Measurements from ENCODE around the gene PI4KA.
"Not testable (repeated sequence)": the region's sequence is repeated elsewhere in the genome, so short reads cannot be mapped to it uniquely, and the experiment has no call there.

Gene PI4KA

DNA sequence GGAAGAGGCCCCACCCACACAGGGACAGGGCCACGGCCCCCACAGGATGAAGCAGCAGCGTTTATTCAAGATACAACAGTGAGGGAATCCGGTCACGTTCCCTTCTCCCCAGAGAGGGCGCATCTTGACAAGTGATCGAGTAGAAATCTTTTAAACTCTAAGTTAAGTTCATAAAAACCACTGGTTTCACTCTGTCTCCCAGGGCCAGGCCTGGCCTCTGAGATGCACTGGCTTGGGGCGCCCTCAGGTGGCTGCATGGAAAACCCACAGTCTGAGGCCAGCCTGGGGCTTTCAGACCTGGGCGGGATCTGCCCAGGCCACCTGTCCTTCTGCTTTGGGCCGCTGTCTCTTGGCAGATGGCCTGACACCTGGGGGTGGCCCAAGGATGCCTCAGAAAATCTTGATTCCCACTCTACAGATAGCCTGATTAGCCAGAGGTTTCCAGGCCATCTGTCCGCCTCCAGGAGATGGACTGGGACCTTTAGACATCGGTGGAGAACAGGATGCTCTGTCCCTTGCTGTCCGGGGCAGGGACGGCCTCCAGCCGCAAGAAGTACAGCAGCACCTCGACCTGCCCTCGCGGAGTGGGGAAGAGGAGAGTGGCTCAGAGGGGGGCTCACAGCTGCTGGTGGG, 161.0 kb downstream of the PI4KA start:
- H3K4me1 ChIP-seq; H3K9me3 ChIP-seq; H3K36me3 ChIP-seq; H3K27me3 ChIP-seq; H3K4me3 ChIP-seq (ENCODE audit: low read depth, low read length): not testable (repeated sequence)
- TF ChIP-seq, protein P1, sequence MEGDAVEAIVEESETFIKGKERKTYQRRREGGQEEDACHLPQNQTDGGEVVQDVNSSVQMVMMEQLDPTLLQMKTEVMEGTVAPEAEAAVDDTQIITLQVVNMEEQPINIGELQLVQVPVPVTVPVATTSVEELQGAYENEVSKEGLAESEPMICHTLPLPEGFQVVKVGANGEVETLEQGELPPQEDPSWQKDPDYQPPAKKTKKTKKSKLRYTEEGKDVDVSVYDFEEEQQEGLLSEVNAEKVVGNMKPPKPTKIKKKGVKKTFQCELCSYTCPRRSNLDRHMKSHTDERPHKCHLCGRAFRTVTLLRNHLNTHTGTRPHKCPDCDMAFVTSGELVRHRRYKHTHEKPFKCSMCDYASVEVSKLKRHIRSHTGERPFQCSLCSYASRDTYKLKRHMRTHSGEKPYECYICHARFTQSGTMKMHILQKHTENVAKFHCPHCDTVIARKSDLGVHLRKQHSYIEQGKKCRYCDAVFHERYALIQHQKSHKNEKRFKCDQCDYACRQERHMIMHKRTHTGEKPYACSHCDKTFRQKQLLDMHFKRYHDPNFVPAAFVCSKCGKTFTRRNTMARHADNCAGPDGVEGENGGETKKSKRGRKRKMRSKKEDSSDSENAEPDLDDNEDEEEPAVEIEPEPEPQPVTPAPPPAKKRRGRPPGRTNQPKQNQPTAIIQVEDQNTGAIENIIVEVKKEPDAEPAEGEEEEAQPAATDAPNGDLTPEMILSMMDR (IDR thresholded peaks at IDR 0.05; ENCODE audit: low read depth, low read length) = peak; percentile 65
- peak; percentile 76 for DNase-seq

GRCh38 chr22:20696056-20696455, 162.6 kb downstream of the PI4KA start:
- not testable (repeated sequence) for H3K27me3 ChIP-seq; H3K4me3 ChIP-seq (ENCODE audit: low read depth, low read length); DNase-seq

GRCh38 chr22:20695205-20695604, 163.4 kb downstream of the PI4KA start:
- DNase-seq; H3K36me3 ChIP-seq; H3K4me3 ChIP-seq (ENCODE audit: low read depth, low read length); H3K4me1 ChIP-seq; H3K27me3 ChIP-seq; H3K9me3 ChIP-seq: not testable (repeated sequence)

More at GRCh38 chr22:20696056-20696455, 162.6 kb downstream of the PI4KA start:
- not testable (repeated sequence) for H3K4me1 ChIP-seq, H3K9me3 ChIP-seq, H3K36me3 ChIP-seq

GRCh38 chr22:20694256-20694655, 164.4 kb downstream of the PI4KA start:
- H3K27me3 ChIP-seq; DNase-seq; H3K4me1 ChIP-seq; H3K9me3 ChIP-seq; H3K4me3 ChIP-seq (ENCODE audit: low read depth, low read length); H3K36me3 ChIP-seq: not testable (repeated sequence)

- not testable (repeated sequence) for H3K27me3 ChIP-seq; DNase-seq; H3K9me3 ChIP-seq; H3K4me1 ChIP-seq; H3K36me3 ChIP-seq; H3K4me3 ChIP-seq (ENCODE audit: low read depth, low read length)
Observed at GRCh38 chr22:20692926-20693325, 165.7 kb downstream of the PI4KA start.

GRCh38 chr22:20690586-20691317, 167.9 kb downstream of the PI4KA start:
- not testable (repeated sequence) for H3K4me3 ChIP-seq (ENCODE audit: low read depth, low read length); H3K9me3 ChIP-seq; DNase-seq; H3K4me1 ChIP-seq; H3K36me3 ChIP-seq; H3K27me3 ChIP-seq

DNA sequence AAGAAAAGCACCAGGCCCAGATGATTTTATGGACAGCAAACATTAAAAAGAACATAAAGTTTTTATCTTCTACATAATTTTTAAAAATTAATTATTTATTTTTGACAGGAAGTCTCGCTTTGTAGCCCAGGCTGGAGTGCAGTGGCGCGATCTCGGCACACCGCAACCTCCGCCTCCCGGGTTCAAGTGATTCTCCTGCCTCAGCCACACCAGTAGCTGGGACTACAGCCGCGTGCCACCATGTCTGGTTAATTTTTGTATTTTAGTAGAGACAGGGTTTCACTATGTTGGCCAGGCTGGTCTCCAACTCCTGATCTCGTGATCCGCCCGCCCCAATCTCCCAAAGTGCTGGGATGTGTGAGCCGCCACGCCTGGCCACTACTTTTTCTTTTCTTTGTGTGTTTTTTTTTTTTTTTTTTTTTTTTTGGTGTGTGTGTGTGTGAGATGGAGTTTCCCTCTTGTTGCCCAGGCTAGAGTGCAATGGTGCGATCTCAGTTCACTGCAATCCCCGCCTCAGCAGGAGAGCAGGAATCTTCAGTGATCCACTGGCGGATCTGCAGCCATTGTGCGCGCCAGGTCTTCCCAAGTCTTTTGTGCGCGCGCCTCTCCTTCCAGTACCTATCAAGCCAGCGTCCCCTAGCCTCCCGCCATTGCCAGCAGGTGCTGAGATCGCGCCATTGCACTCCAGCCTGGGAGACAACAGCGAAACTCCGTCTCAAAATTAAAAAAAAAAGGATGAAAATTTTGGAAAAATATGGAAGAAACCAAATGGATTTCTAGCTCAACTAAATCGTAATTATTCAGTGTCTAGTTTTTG, 171.0 kb downstream of the PI4KA start:
- H3K36me3 ChIP-seq; H3K4me3 ChIP-seq (ENCODE audit: low read depth, low read length); H3K9me3 ChIP-seq; H3K27me3 ChIP-seq; DNase-seq; H3K4me1 ChIP-seq: not testable (repeated sequence)

GRCh38 chr22:20685764-20686163, 172.8 kb downstream of the PI4KA start:
- DNase-seq; H3K9me3 ChIP-seq; H3K36me3 ChIP-seq; H3K4me1 ChIP-seq; H3K27me3 ChIP-seq; H3K4me3 ChIP-seq (ENCODE audit: low read depth, low read length): not testable (repeated sequence)

- DNase-seq; H3K4me3 ChIP-seq (ENCODE audit: low read depth, low read length); H3K4me1 ChIP-seq: not testable (repeated sequence)
Observed at GRCh38 chr22:20678792-20679435, 179.7 kb downstream of the PI4KA start.

GRCh38 chr22:20677684-20678242, 180.8 kb downstream of the PI4KA start:
- TF ChIP-seq, protein P1 (IDR thresholded peaks at IDR 0.05; ENCODE audit: low read depth, low read length) = no peak
- no peaks in the 10 kb centered on the region for H3K4me1 ChIP-seq
- H3K4me3 ChIP-seq (ENCODE audit: low read depth, low read length) = no peak overlapping the region
- no peak for DNase-seq
- no peaks in the 10 kb centered on the region for H3K36me3 ChIP-seq
- H3K27me3 ChIP-seq = no peaks in the 10 kb centered on the region
- no peaks in the 10 kb centered on the region for H3K9me3 ChIP-seq

More at GRCh38 chr22:20678792-20679435, 179.7 kb downstream of the PI4KA start:
- H3K9me3 ChIP-seq, H3K36me3 ChIP-seq, H3K27me3 ChIP-seq: not testable (repeated sequence)

GRCh38 chr22:20675613-20676012, 183.0 kb downstream of the PI4KA start:
- DNase-seq; H3K4me3 ChIP-seq (ENCODE audit: low read depth, low read length); H3K36me3 ChIP-seq; H3K27me3 ChIP-seq; H3K9me3 ChIP-seq; H3K4me1 ChIP-seq: not testable (repeated sequence)
